ENCODE measurements around the gene EFCAB6.

EFCAB6 gene

GRCh38 chr22:43812890-43813289 is 785 bp upstream of the EFCAB6 start:
- DNase-seq (ENCODE audit: low read depth, low spot score): no peak

- no peak for DNase-seq (ENCODE audit: low read depth, low spot score)
Measured at GRCh38 chr22:43811777-43812148, 342 bp downstream of the EFCAB6 start.

GRCh38 chr22:43802897-43803495 is 9.1 kb downstream of the EFCAB6 start:
- no peak for DNase-seq (ENCODE audit: low read depth, low spot score)

- no peak for DNase-seq (ENCODE audit: low read depth, low spot score)
Measured at GRCh38 chr22:43800970-43801369, 11.1 kb downstream of the EFCAB6 start.

DNA sequence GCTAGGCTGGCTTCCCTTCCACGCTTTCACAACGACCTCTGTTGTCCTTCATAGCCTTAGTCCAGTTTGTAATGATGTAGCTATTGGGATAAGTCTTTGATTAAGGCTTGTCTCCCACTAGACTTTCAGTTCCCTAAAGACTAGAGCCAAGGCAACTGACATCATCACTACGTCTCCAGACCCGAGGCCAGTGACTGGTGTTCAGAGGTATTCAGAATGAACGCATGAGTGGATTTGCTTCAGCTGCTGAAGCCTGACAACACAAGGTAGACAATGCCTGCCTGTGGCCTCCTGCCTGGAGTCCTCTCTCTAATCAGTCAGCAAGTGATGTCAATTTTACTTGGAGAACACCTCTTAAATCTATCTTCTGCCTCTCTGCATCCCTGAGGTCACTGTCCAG is 13.6 kb downstream of the EFCAB6 start:
- no peak for DNase-seq (ENCODE audit: low read depth, low spot score)

GRCh38 chr22:43796567-43796966 is 15.5 kb downstream of the EFCAB6 start:
- DNase-seq (ENCODE audit: low read depth, low spot score): no peak

- DNase-seq (ENCODE audit: low read depth, low spot score): no peak
Measured at GRCh38 chr22:43795320-43795719, 16.8 kb downstream of the EFCAB6 start.

DNA sequence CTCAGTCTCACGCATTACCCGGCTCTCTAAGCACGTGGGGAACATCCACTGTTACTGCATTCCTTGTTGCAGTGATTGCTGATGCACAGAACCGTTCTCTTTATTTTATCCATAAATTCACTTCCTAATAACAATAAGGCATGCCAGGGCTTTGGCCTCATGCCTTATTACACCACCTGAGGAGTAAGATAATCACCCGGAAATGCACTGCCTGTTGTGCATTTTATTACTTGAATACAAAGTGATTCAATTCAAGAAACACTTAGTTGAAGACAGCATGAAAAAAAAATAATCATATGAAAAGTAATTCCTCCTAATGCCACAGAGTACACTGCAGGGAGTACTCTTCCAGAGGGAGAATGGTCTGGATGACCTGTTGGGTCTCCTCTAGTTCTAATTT is 19.2 kb downstream of the EFCAB6 start:
- DNase-seq (ENCODE audit: low read depth, low spot score): no peak

DNA sequence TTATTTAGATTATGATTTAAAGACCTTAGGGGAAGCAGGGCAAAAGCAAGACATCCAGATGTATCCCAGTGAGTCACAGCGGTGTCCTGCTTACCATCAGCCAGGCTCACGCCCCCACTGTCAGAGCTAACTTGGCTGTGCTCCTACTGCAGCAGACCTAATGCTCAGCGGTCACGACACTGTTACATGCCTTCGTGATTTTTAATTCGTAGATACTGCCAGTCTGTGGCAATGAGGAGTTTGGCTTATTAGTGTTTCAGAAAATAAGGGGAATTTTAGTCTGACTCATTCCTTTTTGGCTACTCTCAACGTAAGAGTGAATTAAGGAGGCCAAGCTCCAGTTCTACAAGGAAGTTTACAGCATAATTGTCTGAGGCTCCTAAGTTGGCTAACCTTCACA is 22.7 kb downstream of the EFCAB6 start:
- no peak for DNase-seq (ENCODE audit: low read depth, low spot score)

GRCh38 chr22:43783777-43784176 is 28.3 kb downstream of the EFCAB6 start:
- no peak for DNase-seq (ENCODE audit: low read depth, low spot score)

- DNase-seq (ENCODE audit: low read depth, low spot score): no peak
Measured at GRCh38 chr22:43782448-43782847, 29.7 kb downstream of the EFCAB6 start.

- no peak for DNase-seq (ENCODE audit: low read depth, low spot score)
Measured at GRCh38 chr22:43777286-43777685, 34.8 kb downstream of the EFCAB6 start.

DNA sequence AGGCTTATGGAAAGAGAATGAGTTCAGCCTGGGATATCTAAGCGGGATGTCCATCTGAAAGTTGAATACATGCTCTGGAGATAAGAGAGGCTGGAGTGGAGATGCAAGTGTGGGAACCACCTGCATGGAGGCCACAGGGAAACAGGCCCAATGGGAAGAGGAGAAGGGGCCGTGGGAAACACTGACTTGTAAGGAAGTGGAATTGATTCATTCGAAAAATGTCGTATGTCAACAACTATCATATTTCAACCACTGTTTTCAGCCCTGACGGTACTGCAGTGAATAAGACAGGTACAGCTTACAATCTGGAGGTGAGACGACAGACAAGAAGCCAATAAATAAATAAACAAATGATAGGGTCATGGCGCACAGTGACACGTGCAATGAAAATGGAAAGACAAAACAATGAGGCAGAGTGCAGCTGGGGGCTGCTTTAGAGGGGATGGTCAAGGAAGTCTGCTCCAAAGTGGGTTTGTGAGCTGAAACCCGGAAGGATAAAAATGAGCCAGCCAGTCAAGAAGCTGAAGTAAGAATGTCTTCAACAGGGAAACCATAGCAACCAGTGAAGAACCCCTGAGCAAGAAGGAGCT is 35.9 kb downstream of the EFCAB6 start:
- DNase-seq (ENCODE audit: low read depth, low spot score): no peak

GRCh38 chr22:43774318-43774915 is 37.7 kb downstream of the EFCAB6 start:
- DNase-seq (ENCODE audit: low read depth, low spot score): no peak

- DNase-seq (ENCODE audit: low read depth, low spot score): no peak
Measured at GRCh38 chr22:43772831-43773230, 39.3 kb downstream of the EFCAB6 start.

GRCh38 chr22:43755452-43755851 is 56.7 kb downstream of the EFCAB6 start:
- no peak for DNase-seq (ENCODE audit: low read depth, low spot score)

GRCh38 chr22:43755011-43755410 is 57.1 kb downstream of the EFCAB6 start:
- DNase-seq (ENCODE audit: low read depth, low spot score): no peak

GRCh38 chr22:43754176-43754575 is 57.9 kb downstream of the EFCAB6 start:
- no peak for DNase-seq (ENCODE audit: low read depth, low spot score)

DNA sequence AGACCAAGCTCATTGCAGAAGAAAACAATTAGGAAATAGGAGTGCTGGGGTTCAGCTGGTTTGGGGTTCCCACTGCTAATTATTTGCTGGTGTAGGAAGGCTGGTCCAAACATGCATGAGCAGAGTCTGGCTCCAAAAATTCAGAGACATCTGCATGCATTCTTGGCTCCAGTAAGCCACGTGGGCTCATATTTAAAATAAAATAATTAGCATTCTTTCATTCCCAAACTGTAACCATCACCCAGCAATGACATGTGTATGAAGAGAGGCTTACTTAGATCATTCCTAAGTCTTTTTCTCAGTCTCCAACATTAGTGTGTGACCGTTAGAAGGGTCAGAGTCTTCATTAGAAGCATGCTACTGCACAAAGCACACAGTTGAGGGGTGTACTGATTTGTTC is 58.4 kb downstream of the EFCAB6 start:
- no peak for DNase-seq (ENCODE audit: low read depth, low spot score)

- DNase-seq (ENCODE audit: low read depth, low spot score): no peak
Measured at GRCh38 chr22:43750751-43751150, 61.4 kb downstream of the EFCAB6 start.

GRCh38 chr22:43749473-43749872 is 62.6 kb downstream of the EFCAB6 start:
- DNase-seq (ENCODE audit: low read depth, low spot score): no peak

- DNase-seq (ENCODE audit: low read depth, low spot score): no peak
Measured at GRCh38 chr22:43747877-43748276, 64.2 kb downstream of the EFCAB6 start.

GRCh38 chr22:43747058-43747457 is 65.0 kb downstream of the EFCAB6 start:
- no peak for DNase-seq (ENCODE audit: low read depth, low spot score)

Data from smooth muscle cell of the brain vasculature (primary cell).